ENCODE results near the gene DLEC1. TPM values are rescaled to one million over a fixed set of nuclear protein-coding genes. Genes with fewer than 3 reads are reported as not detected.
A peak's percentile ranks its signal among the peaks of the same experiment; 100 is the strongest.

DLEC1 gene
- total and polyA plus RNA-seq, 2 experiments from 2014 or later, result 0.15 TPM; not detected in 1

GRCh38 chr3:38022301-38022700 is 16.7 kb upstream of the DLEC1 start:
- no peaks in the 10 kb centered on the region for H3K36me3 ChIP-seq (ENCODE audit: low read depth)
- no peaks in the 10 kb centered on the region for H3K79me2 ChIP-seq (ENCODE audit: insufficient read depth)
- no peaks in the 10 kb centered on the region for H3K27me3 ChIP-seq (replicated peaks; ENCODE audit: insufficient read depth)
- H3K9me3 ChIP-seq (ENCODE audit: low read depth), result no peaks in the 10 kb centered on the region
- H3K4me1 ChIP-seq (ENCODE audit: insufficient read depth), result peaks cover 10% of the 10 kb centered on the region
- no peak overlapping the region for H3K4me2 ChIP-seq (ENCODE audit: unreplicated experiment)
- WGBS, 2 experiments (ENCODE audit: low coverage in 1 of 2, low lambda C conversion rate in 2 of 2, missing lambda C conversion rate in 2 of 2), result 70 to 77% methylated on average over 3 of the region's 3 CpGs
- no peak for TF ChIP-seq EZH2 (IDR thresholded peaks at IDR 0.05; ENCODE audit: insufficient read depth, poor library complexity, severe bottlenecking)
- no peak for TF ChIP-seq EZH2phosphoT487 (IDR thresholded peaks at IDR 0.05; ENCODE audit: insufficient read depth, low read depth)
- no peaks in the 10 kb centered on the region for H4K20me1 ChIP-seq (ENCODE audit: insufficient read depth)
- in situ Hi-C loops (cut with MboI), result no loop called here
- H3K27ac ChIP-seq, result no peak overlapping the region
- no peaks in the 10 kb centered on the region for H3K9me2 ChIP-seq (ENCODE audit: insufficient read depth)
- no peak for DNase-seq
- peaks cover 10% of the 10 kb centered on the region for H3F3A ChIP-seq (ENCODE audit: insufficient read depth)
- H3K4me3 ChIP-seq, result no peak overlapping the region
- H3K9ac ChIP-seq, result no peak overlapping the region
- H2AFZ ChIP-seq, result no peak overlapping the region

GRCh38 chr3:38022896-38023709 is 15.9 kb upstream of the DLEC1 start:
- TF ChIP-seq EZH2 (IDR thresholded peaks at IDR 0.05; ENCODE audit: insufficient read depth, poor library complexity, severe bottlenecking), result no peak
- no peak for TF ChIP-seq EZH2phosphoT487 (IDR thresholded peaks at IDR 0.05; ENCODE audit: insufficient read depth, low read depth)
- no peaks in the 10 kb centered on the region for H3K9me2 ChIP-seq (ENCODE audit: insufficient read depth)
- no peaks in the 10 kb centered on the region for H4K20me1 ChIP-seq (ENCODE audit: insufficient read depth)
- no peak overlapping the region for H3K27ac ChIP-seq
- H3K27me3 ChIP-seq (replicated peaks; ENCODE audit: insufficient read depth), result no peaks in the 10 kb centered on the region
- WGBS, 2 experiments (ENCODE audit: low coverage in 1 of 2, low lambda C conversion rate in 2 of 2, missing lambda C conversion rate in 2 of 2), result 71 to 76% methylated on average over 6 of the region's 6 CpGs
- H3K4me3 ChIP-seq, result no peak overlapping the region
- no peaks in the 10 kb centered on the region for H3K79me2 ChIP-seq (ENCODE audit: insufficient read depth)
- DNase-seq, result no peak
- no peak overlapping the region for H3K4me2 ChIP-seq (ENCODE audit: unreplicated experiment)
- H3K9me3 ChIP-seq (ENCODE audit: low read depth), result no peaks in the 10 kb centered on the region
- H3K9ac ChIP-seq, result no peak overlapping the region
- peaks cover 10% of the 10 kb centered on the region for H3K4me1 ChIP-seq (ENCODE audit: insufficient read depth)
- in situ Hi-C loops (cut with MboI), result no loop called here
- H2AFZ ChIP-seq, result peak overlapping the region; percentile 81; the same call in 1 of the 2 replicates
- H3F3A ChIP-seq (ENCODE audit: insufficient read depth), result peaks cover 10% of the 10 kb centered on the region
- H3K36me3 ChIP-seq (ENCODE audit: low read depth), result no peaks in the 10 kb centered on the region

- H3K9me3 ChIP-seq (ENCODE audit: low read depth), result no peaks in the 10 kb centered on the region
- H3K36me3 ChIP-seq (ENCODE audit: low read depth), result no peaks in the 10 kb centered on the region
- no peak overlapping the region for H3K4me3 ChIP-seq
- WGBS, 2 experiments (ENCODE audit: low coverage in 1 of 2, low lambda C conversion rate in 2 of 2, missing lambda C conversion rate in 2 of 2), result 80 to 97% methylated on average over 3 to 4 of the region's 4 CpGs
- H3K4me1 ChIP-seq (ENCODE audit: insufficient read depth), result peaks cover 29% of the 10 kb centered on the region
- in situ Hi-C loops (cut with MboI), result no loop called here
- H2AFZ ChIP-seq, result no peak overlapping the region
- H3K27me3 ChIP-seq (replicated peaks; ENCODE audit: insufficient read depth), result no peaks in the 10 kb centered on the region
- no peak overlapping the region for H3K9ac ChIP-seq
- no peak overlapping the region for H3K27ac ChIP-seq
- DNase-seq, result no peak
- H3K9me2 ChIP-seq (ENCODE audit: insufficient read depth), result no peaks in the 10 kb centered on the region
- TF ChIP-seq EZH2 (IDR thresholded peaks at IDR 0.05; ENCODE audit: insufficient read depth, poor library complexity, severe bottlenecking) (no peak), EZH2phosphoT487 (IDR thresholded peaks at IDR 0.05; ENCODE audit: insufficient read depth, low read depth) (no peak)
- H4K20me1 ChIP-seq (ENCODE audit: insufficient read depth), result no peaks in the 10 kb centered on the region
- H3K79me2 ChIP-seq (ENCODE audit: insufficient read depth), result no peaks in the 10 kb centered on the region
- no peak overlapping the region for H3K4me2 ChIP-seq (ENCODE audit: unreplicated experiment)
- peaks cover 27% of the 10 kb centered on the region for H3F3A ChIP-seq (ENCODE audit: insufficient read depth)
These were observed 12.2 kb upstream of the DLEC1 start for GRCh38 chr3:38026856-38027255.

- H3K4me1 ChIP-seq (ENCODE audit: insufficient read depth), result peaks cover 31% of the 10 kb centered on the region
- in situ Hi-C loops (cut with MboI), result no loop called here
These were observed 11.2 kb upstream of the DLEC1 start for GRCh38 chr3:38027466-38028465.

More at GRCh38 chr3:38027466-38028465, 11.2 kb upstream of the DLEC1 start:
- WGBS, 2 experiments (ENCODE audit: low coverage in 1 of 2, low lambda C conversion rate in 2 of 2, missing lambda C conversion rate in 2 of 2), result 80 to 83% methylated on average over 6 of the region's 6 CpGs
- Histone ChIP-seq H3K9me2 (ENCODE audit: insufficient read depth) (no peaks in the 10 kb centered on the region), H3K27ac (no peak overlapping the region), H3K4me2 (ENCODE audit: unreplicated experiment) (peak overlapping the region; percentile 51), H4K20me1 (ENCODE audit: insufficient read depth) (no peaks in the 10 kb centered on the region), H2AFZ (no peak overlapping the region), H3F3A (ENCODE audit: insufficient read depth) (peaks cover 27% of the 10 kb centered on the region), H3K27me3 (replicated peaks; ENCODE audit: insufficient read depth) (no peaks in the 10 kb centered on the region), H3K79me2 (ENCODE audit: insufficient read depth) (no peaks in the 10 kb centered on the region), H3K9me3 (ENCODE audit: low read depth) (no peaks in the 10 kb centered on the region), H3K4me3 (no peak overlapping the region), H3K36me3 (ENCODE audit: low read depth) (no peaks in the 10 kb centered on the region), H3K9ac (peak overlapping the region; percentile 82; the same call in 1 of the 2 replicates)
- no peak for TF ChIP-seq EZH2 (IDR thresholded peaks at IDR 0.05; ENCODE audit: insufficient read depth, poor library complexity, severe bottlenecking)
- TF ChIP-seq EZH2phosphoT487 (IDR thresholded peaks at IDR 0.05; ENCODE audit: insufficient read depth, low read depth), result no peak
- DNase-seq, result no peak
